Mammary epithelial cell (primary cell): ENCODE measurements around the gene PLEKHG1.

Source experiments
- EZH2 ChIP-seq: IDR thresholded peaks from 2 replicates; pipeline ENCODE4 v1.6.1; 2012; ENCODE audit warnings: low read length, inconsistent platforms, borderline replicate concordance
- TF ChIP-seq, protein P1 (sequence below), 2 donors: IDR thresholded peaks in 1 of 2; conservative IDR thresholded peaks in 1 of 2; 2 replicates each; pipeline ENCODE4 v1.5.1; 2011 to 2012; ENCODE audit warnings: inconsistent platforms in 2 of 2, low read length in 2 of 2, mild to moderate bottlenecking in 2 of 2, control low read depth in 1 of 2, low read depth in 1 of 2; ENCODE audit not compliant: insufficient read depth in 1 of 2; ENCODE audit errors: extremely low read depth in 1 of 2

DNA sequence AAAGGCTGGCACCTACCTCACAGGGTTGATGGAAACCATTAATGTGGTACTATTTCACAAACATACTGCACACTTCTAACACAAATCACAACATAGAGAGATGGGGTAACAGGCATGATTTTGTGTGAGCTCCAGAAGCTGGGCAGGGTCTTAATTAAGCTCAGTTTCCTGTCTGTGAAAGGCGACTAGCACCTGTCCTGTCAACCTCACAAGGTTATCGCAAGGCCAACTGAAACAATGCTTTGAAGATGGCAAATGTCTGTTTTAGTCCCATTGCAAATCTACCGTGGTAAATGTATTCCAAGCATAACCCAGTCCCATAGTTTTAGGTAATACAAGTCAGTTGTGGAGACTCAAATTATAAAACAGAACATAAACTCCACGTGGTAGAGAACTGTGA is 1.3 kb upstream of the PLEKHG1 start:
- TF ChIP-seq EZH2, result no peak
- TF ChIP-seq, protein P1, sequence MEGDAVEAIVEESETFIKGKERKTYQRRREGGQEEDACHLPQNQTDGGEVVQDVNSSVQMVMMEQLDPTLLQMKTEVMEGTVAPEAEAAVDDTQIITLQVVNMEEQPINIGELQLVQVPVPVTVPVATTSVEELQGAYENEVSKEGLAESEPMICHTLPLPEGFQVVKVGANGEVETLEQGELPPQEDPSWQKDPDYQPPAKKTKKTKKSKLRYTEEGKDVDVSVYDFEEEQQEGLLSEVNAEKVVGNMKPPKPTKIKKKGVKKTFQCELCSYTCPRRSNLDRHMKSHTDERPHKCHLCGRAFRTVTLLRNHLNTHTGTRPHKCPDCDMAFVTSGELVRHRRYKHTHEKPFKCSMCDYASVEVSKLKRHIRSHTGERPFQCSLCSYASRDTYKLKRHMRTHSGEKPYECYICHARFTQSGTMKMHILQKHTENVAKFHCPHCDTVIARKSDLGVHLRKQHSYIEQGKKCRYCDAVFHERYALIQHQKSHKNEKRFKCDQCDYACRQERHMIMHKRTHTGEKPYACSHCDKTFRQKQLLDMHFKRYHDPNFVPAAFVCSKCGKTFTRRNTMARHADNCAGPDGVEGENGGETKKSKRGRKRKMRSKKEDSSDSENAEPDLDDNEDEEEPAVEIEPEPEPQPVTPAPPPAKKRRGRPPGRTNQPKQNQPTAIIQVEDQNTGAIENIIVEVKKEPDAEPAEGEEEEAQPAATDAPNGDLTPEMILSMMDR (conservative IDR thresholded peaks at IDR 0.05 in 1 of 2, IDR thresholded peaks at IDR 0.05 in 1 of 2; ENCODE audit: extremely low read depth in 1 of 2, insufficient read depth in 1 of 2, low read depth in 1 of 2, low read length in 2 of 2), result no peak
